ENCODE data around the gene NGEF.
"Not testable (repeated sequence)": the region's sequence is repeated elsewhere in the genome, so short reads cannot be mapped to it uniquely, and the experiment has no call there.

NGEF gene

DNA sequence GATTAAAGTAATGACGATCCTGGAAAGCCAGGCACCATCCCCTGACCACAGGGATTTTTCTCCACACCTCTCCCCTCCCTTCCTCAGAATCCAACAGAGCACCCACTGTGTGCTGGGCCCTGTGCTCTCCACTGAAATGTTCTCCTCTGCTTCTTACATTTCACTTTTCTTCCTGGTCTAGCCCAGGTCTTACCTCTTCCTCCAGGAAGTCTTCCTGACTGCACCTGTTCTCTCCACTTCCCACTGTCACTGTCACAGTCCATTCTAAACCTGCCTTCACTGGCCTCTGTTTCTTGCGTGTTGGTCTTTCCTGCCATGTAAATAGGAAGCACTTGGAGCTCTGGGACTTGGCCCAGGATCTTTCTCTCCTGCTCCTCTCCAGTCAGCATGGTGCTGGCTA lies 7.4 kb upstream of the NGEF start (continued):
- TF ChIP-seq SETDB1 (IDR thresholded peaks at IDR 0.05; ENCODE audit: insufficient read length, low read length): no peak
- TF ChIP-seq, protein P1, sequence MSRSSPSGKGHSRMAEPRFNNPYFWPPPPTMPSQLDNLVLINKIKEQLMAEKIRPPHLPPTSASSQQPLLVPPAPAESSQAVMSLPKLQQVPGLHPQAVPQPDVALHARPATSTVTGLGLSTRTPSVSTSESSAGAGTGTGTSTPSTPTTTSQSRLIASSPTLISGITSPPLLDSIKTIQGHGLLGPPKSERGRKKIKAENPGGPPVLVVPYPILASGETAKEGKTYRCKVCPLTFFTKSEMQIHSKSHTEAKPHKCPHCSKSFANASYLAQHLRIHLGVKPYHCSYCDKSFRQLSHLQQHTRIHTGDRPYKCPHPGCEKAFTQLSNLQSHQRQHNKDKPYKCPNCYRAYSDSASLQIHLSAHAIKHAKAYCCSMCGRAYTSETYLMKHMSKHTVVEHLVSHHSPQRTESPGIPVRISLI (tag by site-specific recombination; IDR thresholded peaks at IDR 0.05): no peak
- no peak for TF ChIP-seq WT1 (tag by site-specific recombination; IDR thresholded peaks at IDR 0.05)
- TF ChIP-seq ZNF626 (tag by site-specific recombination; IDR thresholded peaks at IDR 0.05): no peak
- TF ChIP-seq ZNF670 (tag by site-specific recombination; IDR thresholded peaks at IDR 0.05; ENCODE audit: low read depth): no peak
- no peak for TF ChIP-seq HOXA7 (CRISPR knock-in tag; IDR thresholded peaks at IDR 0.05; ENCODE audit: borderline replicate concordance)
- TF ChIP-seq ZNF266 (tag by site-specific recombination; IDR thresholded peaks at IDR 0.05; ENCODE audit: low read depth): no peak
- TF ChIP-seq, protein P2, sequence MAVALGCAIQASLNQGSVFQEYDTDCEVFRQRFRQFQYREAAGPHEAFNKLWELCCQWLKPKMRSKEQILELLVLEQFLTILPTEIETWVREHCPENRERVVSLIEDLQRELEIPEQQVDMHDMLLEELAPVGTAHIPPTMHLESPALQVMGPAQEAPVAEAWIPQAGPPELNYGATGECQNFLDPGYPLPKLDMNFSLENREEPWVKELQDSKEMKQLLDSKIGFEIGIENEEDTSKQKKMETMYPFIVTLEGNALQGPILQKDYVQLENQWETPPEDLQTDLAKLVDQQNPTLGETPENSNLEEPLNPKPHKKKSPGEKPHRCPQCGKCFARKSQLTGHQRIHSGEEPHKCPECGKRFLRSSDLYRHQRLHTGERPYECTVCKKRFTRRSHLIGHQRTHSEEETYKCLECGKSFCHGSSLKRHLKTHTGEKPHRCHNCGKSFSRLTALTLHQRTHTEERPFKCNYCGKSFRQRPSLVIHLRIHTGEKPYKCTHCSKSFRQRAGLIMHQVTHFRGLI (tag by site-specific recombination; IDR thresholded peaks at IDR 0.05): no peak
- no peak for TF ChIP-seq ZNF133 (tag by site-specific recombination; IDR thresholded peaks at IDR 0.05)
- no peak for TF ChIP-seq ZNF777 (tag by site-specific recombination; IDR thresholded peaks at IDR 0.05; ENCODE audit: borderline replicate concordance)
- no peak for TF ChIP-seq ZNF701 (tag by site-specific recombination; IDR thresholded peaks at IDR 0.05)
- TF ChIP-seq, protein P3, sequence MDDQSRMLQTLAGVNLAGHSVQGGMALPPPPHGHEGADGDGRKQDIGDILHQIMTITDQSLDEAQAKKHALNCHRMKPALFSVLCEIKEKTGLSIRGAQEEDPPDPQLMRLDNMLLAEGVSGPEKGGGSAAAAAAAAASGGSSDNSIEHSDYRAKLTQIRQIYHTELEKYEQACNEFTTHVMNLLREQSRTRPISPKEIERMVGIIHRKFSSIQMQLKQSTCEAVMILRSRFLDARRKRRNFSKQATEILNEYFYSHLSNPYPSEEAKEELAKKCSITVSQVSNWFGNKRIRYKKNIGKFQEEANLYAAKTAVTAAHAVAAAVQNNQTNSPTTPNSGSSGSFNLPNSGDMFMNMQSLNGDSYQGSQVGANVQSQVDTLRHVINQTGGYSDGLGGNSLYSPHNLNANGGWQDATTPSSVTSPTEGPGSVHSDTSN (CRISPR knock-in tag; IDR thresholded peaks at IDR 0.05): no peak

DNA sequence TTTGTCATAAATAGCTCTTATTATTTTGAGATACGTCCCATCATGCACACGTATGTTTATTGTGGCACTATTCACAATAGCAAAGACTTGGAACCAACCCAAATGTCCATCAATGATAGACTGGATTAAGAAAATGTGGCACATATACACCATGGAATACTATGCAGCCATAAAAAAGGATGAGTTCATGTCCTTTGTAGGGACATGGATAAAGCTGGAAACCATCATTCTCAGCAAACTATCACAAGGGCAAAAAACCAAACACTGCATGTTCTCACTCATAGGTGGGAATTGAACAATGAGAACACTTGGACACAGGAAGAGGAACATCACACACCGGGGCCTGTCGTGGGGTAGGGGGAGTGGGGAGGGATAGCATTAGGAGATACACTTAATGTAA lies 6.6 kb upstream of the NGEF start:
- CTCF ChIA-PET; H3K27ac ChIP-seq (ENCODE audit: extremely low read depth, low read depth, low read length); H3K36me3 ChIP-seq (ENCODE audit: control insufficient read depth in 2 of 2, insufficient read depth in 1 of 2, low read length in 2 of 2); H3K4me1 ChIP-seq (ENCODE audit: control insufficient read depth, insufficient read depth, low read length); H3K4me3 ChIP-seq (ENCODE audit: low read depth, low read length); H3K9me3 ChIP-seq (ENCODE audit: control insufficient read depth, insufficient read depth, low read depth, low read length); POLR2A ChIA-PET: not testable (repeated sequence)
- peak; percentile 91 for TF ChIP-seq ZNF146 (tag by site-specific recombination; IDR thresholded peaks at IDR 0.05)
- TF ChIP-seq, protein P4, sequence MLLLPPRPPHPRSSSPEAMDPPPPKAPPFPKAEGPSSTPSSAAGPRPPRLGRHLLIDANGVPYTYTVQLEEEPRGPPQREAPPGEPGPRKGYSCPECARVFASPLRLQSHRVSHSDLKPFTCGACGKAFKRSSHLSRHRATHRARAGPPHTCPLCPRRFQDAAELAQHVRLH (tag by site-specific recombination; IDR thresholded peaks at IDR 0.05): peak; percentile 51; the same call in 1 of the 2 replicates

DNA sequence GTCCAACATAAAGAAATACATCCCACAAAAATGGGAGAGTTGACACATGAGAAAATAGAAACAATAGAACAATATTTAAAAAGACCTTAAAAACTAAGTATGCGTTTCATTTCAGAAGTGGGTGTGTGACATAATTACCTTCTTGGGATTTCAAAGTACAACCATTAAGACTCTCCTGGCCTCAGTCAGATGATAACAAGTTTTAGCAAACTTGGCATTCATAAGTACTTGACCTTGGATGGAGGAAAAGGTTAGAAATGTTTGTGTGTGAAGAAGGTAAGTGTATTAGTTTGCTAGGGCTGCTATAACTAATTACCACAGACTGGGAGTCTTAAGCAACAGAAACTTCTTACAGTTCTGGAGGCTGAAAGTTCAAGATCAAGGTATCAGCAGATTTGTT lies 4.9 kb upstream of the NGEF start:
- ChIA-PET POLR2A (no interaction called here), CTCF (interaction anchor here (1.0 to 1.9 kb wide), 2 partner anchors 11 to 12 kb away, joined by 3 to 10 read pairs; no protein-coding TSS in a partner anchor)
- TF ChIP-seq SETDB1 (IDR thresholded peaks at IDR 0.05; ENCODE audit: insufficient read length, low read length): peak; percentile 37
- TF ChIP-seq, protein P5, sequence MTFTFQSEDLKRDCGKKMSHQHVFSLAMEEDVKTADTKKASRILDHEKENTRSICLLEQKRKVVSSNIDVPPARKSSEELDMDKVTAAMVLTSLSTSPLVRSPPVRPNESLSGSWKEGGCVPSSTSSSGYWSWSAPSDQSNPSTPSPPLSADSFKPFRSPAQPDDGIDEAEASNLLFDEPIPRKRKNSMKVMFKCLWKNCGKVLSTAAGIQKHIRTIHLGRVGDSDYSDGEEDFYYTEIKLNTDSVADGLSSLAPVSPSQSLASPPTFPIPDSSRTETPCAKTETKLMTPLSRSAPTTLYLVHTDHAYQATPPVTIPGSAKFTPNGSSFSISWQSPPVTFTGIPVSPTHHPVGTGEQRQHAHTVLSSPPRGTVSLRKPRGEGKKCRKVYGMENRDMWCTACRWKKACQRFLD (tag by site-specific recombination; IDR thresholded peaks at IDR 0.05): no peak
- H3K4me1 ChIP-seq (ENCODE audit: control insufficient read depth, insufficient read depth, low read length): no peaks in the 10 kb centered on the region
- H3K4me3 ChIP-seq (ENCODE audit: low read depth, low read length): no peak overlapping the region
- no peaks in the 10 kb centered on the region for H3K9me3 ChIP-seq (ENCODE audit: control insufficient read depth, insufficient read depth, low read depth, low read length)
- H3K27ac ChIP-seq (ENCODE audit: extremely low read depth, low read depth, low read length): no peak overlapping the region
- H3K36me3 ChIP-seq (ENCODE audit: control insufficient read depth in 2 of 2, insufficient read depth in 1 of 2, low read length in 2 of 2): no peaks in the 10 kb centered on the region

All from HEK293 (cell line).